Measurements from ENCODE around the gene P3H4.

Gene P3H4

DNA sequence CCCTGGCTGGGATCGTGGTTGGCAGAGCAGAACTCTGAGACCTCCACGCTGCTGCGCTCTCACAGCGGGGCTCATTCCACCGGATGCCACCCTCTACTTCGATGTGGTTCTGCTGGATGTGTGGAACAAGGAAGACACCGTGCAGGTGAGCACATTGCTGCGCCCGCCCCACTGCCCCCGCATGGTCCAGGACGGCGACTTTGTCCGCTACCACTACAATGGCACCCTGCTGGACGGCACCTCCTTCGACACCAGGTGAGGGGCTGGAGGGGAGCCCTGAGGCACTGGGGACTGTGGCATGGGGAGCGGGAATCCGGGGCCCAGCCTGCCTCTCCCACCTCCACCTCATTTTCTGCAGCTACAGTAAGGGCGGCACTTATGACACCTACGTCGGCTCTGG, 6.3 kb upstream of the P3H4 start:
- DNase-seq: no peak

DNA sequence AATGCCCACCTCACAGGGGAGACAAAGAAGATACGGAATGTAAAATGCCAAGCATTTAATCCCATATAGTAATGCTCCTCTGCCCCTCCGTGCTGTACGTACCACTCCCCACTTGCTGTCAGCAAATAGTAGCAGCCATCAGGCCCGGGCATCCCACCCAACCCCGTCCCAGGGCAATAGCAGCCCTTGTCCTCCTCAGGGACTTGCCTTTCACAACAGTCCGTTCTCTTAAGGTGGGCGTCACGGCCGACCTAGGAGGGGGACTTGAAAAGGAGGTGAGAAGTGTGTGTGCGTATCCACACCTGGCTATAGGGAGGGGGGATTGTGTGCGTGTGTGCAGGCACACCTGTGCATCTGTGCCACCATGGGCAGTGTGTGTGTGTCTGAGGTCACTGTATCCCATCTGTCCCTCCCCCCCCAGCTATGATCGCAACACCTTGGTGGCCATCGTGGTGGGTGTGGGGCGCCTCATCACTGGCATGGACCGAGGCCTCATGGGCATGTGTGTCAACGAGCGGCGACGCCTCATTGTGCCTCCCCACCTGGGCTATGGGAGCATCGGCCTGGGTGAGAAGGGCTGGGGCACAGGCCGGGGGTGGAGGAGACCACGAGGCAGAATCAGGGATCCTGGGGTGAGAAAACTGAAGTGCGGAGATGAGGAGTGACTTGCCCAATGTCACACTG, 5.0 kb upstream of the P3H4 start:
- DNase-seq: no peak

DNA sequence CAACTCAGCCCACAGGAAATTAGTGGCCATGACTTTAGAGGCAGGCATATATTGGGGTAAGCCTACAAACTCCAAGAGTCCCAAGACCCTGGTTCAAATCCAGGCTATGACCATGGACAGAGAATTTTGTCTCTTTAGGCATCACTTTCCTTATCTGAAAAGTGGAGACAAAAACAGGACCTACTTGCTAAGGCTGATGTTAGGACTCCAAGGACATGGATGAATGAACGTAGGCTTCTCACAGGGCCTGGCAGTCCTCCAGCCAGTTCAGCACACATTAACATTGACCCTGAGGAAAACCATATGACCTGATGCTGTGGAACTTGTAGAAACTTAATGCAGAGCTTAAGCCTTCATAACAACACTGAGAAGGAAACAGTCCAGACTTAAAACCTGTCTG, 2.4 kb upstream of the P3H4 start:
- DNase-seq: no peak

DNA sequence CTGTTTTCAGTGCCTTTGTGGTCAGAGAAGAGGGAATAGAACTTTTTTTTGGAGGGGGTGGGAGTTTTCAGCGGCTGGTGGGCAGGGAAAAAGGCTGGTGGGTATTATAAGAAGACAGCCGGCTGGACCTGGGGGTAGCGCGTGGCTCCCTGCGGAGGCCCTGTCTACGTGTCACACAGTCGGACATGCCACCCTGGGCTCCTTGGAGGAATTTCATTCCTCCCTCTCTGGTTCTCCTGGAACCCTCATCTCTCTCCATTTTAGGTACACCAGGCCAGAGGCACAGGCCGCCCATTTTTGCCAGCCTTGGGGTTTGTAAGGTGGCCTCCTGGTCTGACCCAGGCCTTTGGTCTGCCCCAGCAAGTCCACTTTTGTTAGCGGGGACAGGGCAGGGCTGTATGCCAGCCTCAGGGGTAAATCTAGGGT, 2.0 kb upstream of the P3H4 start:
- DNase-seq: no peak

DNA sequence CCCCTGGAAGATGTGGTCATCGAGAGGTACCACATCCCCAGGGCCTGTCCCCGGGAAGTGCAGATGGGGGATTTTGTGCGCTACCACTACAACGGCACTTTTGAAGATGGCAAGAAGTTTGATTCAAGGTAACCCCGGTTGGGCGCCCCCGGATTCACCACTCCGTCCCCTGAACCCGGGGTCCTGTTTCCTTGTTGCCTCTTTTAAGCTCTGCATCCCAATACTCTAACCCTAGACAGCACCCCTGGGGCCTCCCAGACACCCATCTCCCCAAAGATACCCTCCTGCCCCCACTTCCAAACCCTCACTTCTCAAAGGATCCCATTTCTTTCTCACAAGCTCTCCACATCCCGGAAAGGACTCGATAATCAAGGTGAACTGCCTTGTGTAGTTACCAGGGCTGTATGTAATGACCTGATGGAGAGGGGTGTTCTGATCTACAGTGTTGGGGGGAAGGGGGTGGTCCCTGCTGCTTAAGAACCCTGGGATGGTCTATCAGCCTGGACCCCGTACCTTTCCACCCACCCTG, 1.5 kb upstream of the P3H4 start:
- no peak for DNase-seq

GRCh38 chr17:41812381-41813151, 817 bp upstream of the P3H4 start, which contains the start of gene FKBP10:
Gene FKBP10, plus strand, starts transcription at chr17:41813004. Its CDS starts 31 bp downstream, at chr17:41813035.
- peak; percentile 30 for DNase-seq

DNA sequence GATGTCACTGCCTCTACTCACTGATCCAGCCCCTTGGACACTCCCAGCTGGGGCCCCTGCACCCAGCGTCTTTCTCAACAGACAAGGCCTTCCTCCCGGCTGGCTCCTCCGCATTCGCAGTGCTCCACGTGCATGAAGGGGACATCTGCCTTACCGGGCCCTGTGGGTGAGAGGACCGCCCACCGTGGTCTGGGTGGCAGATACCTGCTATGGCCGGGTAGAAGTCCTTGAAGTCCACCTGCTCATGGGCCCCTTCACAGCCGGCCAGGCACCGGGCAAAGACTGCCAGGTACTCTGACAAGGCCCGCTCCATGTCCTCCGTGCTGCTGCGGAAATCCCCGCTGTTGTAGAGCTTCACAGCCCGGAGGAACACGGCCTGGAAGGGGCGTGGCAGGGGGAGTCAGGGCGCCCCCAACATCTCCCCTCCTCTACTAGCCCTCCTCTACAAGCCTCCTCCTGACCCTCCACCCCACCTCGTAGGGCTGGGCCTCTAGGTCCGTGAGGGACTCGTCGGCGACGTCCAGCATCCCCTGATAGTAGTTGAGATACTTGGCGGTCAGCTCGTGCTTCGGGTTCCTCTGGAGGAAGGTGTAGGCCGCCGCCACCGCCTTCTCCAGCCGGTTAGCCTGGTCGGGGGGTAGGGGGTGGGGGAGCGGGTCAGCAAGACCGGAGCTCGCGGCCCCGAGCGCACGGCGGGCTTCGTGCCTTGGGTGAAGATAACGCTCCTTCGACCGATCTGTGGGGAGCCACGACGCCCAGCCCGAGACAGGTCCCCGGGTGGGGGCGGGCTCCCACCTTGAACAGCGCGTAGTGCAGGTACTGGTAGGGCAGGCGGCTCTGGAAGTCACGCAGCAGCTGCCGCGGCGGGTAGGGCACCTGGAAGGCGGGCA, 845 bp downstream of the P3H4 start:
- no peak for DNase-seq

GRCh38 chr17:41806685-41807445, 4.9 kb downstream of the P3H4 start:
- DNase-seq: no peak

- DNase-seq: no peak
Observed at GRCh38 chr17:41803049-41804020, 8.4 kb downstream of the P3H4 start.

GRCh38 chr17:41801374-41802271, 10.1 kb downstream of the P3H4 start:
- DNase-seq: peak; percentile 79

GRCh38 chr17:41800601-41801373, 11.0 kb downstream of the P3H4 start:
- no peak for DNase-seq

DNA sequence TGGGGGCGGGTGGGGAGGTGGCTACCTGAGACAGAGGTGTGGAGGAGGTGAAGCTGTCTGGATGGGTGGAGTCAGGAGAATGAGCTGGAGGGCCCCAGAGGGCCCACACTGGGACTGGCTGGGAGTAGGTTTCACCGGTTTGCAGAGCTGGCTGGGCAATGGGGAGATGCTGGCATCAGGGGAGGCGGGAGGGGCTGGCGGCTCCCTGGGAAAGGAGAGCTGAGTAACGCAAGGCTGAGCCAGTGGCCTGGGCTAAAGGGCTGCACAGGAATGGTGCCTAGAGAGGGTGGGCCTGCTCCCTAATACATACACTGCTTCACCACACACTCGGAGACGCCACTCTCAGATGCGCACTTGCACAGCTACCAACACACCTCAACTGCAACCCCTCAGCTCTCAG, 12.4 kb downstream of the P3H4 start:
- no peak for DNase-seq

DNA sequence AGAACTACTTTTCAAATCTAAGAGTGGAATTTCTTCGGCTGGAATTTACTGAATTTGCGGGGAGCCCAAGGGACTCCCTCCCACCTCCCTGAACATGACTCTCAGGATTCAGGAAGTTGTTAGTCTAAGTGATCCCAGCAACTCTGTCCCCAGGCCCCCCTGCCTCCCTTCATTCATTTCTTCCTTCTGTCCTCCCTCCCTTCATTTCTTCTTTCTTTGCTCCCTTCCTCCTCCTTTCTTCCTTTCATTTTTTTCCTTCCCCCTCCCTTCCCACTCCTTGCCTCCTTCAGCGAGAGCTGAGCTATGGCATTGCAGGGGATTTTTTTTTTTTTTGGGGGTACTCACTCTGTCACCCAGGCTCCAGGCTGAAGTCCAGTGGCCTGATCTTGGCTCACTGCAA, 14.4 kb downstream of the P3H4 start:
- no peak for DNase-seq

DNA sequence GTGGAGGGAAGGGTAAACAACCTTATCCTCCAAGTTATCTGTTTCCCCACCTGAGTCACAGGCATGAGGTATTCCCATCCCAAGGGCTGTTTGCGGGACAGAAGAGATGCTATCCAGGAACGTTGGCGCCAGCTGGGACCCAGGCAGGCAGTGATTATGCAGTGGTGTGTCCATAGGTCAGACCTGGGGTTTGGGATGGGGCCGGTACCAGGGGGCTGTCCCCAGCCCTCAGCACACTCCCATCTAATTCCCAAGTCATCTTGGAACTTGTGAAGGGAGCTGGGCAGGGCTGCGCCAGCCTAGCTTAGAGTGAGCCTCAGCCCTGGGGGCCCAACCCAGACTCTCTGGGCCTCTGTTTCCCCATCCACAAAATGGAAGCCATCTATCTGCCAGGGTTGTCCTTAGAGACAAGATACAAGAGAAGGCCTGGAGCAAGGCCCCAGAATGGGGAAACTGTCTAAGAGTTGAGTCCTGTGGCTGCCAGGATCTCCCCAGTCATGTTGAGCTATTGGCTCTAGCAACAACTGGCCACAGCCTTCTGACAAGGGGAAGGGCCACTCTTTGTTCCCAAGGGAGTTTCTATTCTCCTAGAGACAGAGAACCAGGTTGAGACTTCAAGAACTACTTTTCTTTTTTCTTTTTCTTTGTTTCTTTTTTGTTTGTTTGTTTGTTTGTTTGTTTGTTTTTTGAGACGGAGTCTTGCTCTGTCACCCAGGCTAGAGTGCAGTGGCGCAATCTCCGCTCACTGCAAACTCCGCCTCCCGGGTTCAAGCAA, 15.4 kb downstream of the P3H4 start:
- no peak for DNase-seq

- DNase-seq: no peak
Observed at GRCh38 chr17:41794540-41794975, 17.2 kb downstream of the P3H4 start.

DNA sequence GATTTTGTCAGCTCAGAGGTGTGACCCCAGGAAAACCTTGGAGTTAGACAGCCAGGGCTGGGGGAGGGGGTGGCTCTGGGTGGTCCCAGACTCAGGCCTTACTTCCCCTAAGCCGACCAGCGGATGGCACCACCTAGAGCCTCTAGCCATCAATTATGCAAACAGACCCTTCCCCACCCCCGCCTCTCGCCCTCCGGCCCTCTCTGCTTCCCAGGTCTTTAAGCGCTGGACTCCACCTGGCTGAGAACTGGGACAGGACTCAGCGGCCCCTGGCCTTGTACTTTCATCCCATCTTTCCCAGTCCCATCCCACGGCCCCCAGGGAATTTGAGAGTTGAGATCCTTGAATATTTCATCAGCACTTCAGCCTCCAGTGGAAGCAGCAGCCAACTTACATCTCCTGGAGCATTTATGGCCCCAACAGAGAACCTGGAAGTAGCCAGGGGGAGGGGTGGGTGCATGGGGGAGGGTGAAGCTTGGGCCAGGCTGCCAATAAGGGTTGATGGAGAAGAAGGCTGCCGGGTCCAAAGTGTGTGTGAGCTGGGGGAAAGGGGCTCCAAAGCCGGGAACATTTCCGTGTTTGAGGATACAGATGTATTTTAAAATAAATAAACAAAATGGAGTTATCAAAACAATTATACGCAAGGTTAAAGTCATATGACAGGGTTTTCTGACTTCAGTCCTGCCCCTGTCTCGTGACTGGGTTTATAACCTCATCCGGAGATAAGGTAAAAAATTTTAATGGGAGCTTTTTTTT, 17.8 kb downstream of the P3H4 start:
- DNase-seq: no peak
